Spleen (tissue), 11 donors: ENCODE results near the gene GNG7. TPM values are rescaled to one million over a fixed set of nuclear protein-coding genes. Genes with fewer than 3 reads are reported as not detected.
"Not testable (repeated sequence)": the region's sequence is repeated elsewhere in the genome, so short reads cannot be mapped to it uniquely, and the experiment has no call there.

ENCODE experiments used
- DNase-seq: peaks from one replicate; pipeline ENCODE4 v3.0.0-alpha.2; 2020
- H3K27ac ChIP-seq, 8 donors: fragments of 200-600 bp; sonication (generic) in 7 of 8; 1 replicate in 4 of 8; 2 replicates in 4 of 8; pipeline versions ENCODE4 v1.5.0 to v1.8.0; 2016 to 2021; ENCODE audit warnings: inconsistent platforms in 4 of 8, mild to moderate bottlenecking in 4 of 8, moderate library complexity in 1 of 8
- H3K27me3 ChIP-seq, 7 donors: fragments of 200-600 bp; sonication (generic) in 6 of 7; replicated peaks in 1 of 7; 1 replicate in 4 of 7; 2 replicates in 3 of 7; pipeline versions ENCODE4 v1.5.0 to v1.8.0; 2016 to 2021; ENCODE audit warnings: inconsistent platforms in 3 of 7, mild to moderate bottlenecking in 1 of 7
- H3K36me3 ChIP-seq, 6 donors: fragments of 200-600 bp; sonication (generic) in 5 of 6; 1 replicate in 4 of 6; 2 replicates in 2 of 6; pipeline versions ENCODE4 v1.5.0 to v1.8.0; 2016 to 2021; ENCODE audit warnings: inconsistent platforms in 2 of 6
- H3K4me1 ChIP-seq, 6 donors: fragments of 200-600 bp; sonication (generic) in 5 of 6; 1 replicate in 3 of 6; 2 replicates in 3 of 6; pipeline versions ENCODE4 v1.5.0 to v1.8.0; 2016 to 2021; ENCODE audit warnings: inconsistent platforms in 3 of 6
- H3K4me3 ChIP-seq, 8 donors: fragments of 200-600 bp; sonication (generic) in 7 of 8; 1 replicate in 4 of 8; 2 replicates in 4 of 8; pipeline versions ENCODE4 v1.5.0 to v1.8.0; 2016 to 2021; ENCODE audit warnings: inconsistent platforms in 4 of 8, mild to moderate bottlenecking in 4 of 8, moderate library complexity in 2 of 8
- H3K9me3 ChIP-seq, 8 donors: fragments of 200-600 bp; sonication (generic) in 7 of 8; 1 replicate in 4 of 8; 2 replicates in 4 of 8; pipeline versions ENCODE4 v1.5.0 to v1.8.0; 2016 to 2021; ENCODE audit warnings: inconsistent platforms in 4 of 8
- POLR2A ChIP-seq, 3 donors: fragments of 450-650 bp; IDR thresholded peaks; one replicate each; pipeline ENCODE4 v1.5.1; 2017; ENCODE audit warnings: antibody characterized with exemption in 3 of 3, mild to moderate bottlenecking in 1 of 3
- POLR2AphosphoS5 ChIP-seq, 3 donors: sonication (generic); formaldehyde crosslinking; IDR thresholded peaks; one replicate each; pipeline ENCODE4 v1.5.1; 2017; ENCODE audit warnings: antibody characterized with exemption in 3 of 3
- WGBS, 5 donors: extraction: QIAGEN DNeasy Blood & Tissue Kit in 3 of 5; methylation state at CpG; one replicate each; pipeline versions ENCODE4 v1.1.5 to v1.1.7; 2013 to 2018; 5-methylcytosine and 5-hydroxymethylcytosine counted together
- intact Hi-C: fragments of 100-400 bp; cut with DNase I; formaldehyde crosslinking; loops from one replicate; pipeline ENCODE4 v1.15.0; 2023; ENCODE audit warnings: low total_unique reads
- polyA plus RNA-seq, 3 donors: library from polyadenylated mRNA; stranded (reverse); fragments of 200-250 nt; gene quantifications; one replicate each; pipeline ENCODE4 v1.2.1, GENCODE V29; 2013
- total RNA-seq, 7 donors: library from RNA; depleted of rRNA in 3 of 7; stranded (reverse); fragments of >200 nt in 3 of 7; fragmentation: NEBNext Ultra II Directional in 4 of 7; extraction: Animal tissue kit (Norgen Biotek cat#: 25700) in 4 of 7; gene quantifications; one replicate each; pipeline versions ENCODE4 v1.1.0 to v1.2.1, GENCODE V29; 2016 to 2021
- TF ChIP-seq, protein P1 (sequence below), 11 experiments: fragments of 200-600 bp in 7 of 11; fragments of 450-650 bp in 4 of 11; sonication (generic) in 4 of 11; IDR thresholded peaks in 8 of 11; conservative IDR thresholded peaks in 3 of 11; 1 replicate in 7 of 11; 2 replicates in 4 of 11; pipeline versions ENCODE4 v1.4.0 to v1.8.0; 2016 to 2021; ENCODE audit warnings: antibody characterized with exemption in 11 of 11, inconsistent platforms in 4 of 11, mild to moderate bottlenecking in 1 of 11
- donor health status: healthy with polysubstance abuse.
- donor health status: DM: no; HTN: no; CAD: no; lungs with moderate emphysema.
- donor health status: DM: no; HTN: no; CAD: no.
- donor health status: Bipolar disorder and iron deficiency.
- donor health status: healthy.
- donor health status: DM: no; HTN: no; CAD: no.
- donor health status: DM: yes; HTN: yes; CAD: no.

Gene GNG7
- total and polyA plus RNA-seq, 10 donors: 17.2 to 34.6 (median 18.9) TPM

DNA sequence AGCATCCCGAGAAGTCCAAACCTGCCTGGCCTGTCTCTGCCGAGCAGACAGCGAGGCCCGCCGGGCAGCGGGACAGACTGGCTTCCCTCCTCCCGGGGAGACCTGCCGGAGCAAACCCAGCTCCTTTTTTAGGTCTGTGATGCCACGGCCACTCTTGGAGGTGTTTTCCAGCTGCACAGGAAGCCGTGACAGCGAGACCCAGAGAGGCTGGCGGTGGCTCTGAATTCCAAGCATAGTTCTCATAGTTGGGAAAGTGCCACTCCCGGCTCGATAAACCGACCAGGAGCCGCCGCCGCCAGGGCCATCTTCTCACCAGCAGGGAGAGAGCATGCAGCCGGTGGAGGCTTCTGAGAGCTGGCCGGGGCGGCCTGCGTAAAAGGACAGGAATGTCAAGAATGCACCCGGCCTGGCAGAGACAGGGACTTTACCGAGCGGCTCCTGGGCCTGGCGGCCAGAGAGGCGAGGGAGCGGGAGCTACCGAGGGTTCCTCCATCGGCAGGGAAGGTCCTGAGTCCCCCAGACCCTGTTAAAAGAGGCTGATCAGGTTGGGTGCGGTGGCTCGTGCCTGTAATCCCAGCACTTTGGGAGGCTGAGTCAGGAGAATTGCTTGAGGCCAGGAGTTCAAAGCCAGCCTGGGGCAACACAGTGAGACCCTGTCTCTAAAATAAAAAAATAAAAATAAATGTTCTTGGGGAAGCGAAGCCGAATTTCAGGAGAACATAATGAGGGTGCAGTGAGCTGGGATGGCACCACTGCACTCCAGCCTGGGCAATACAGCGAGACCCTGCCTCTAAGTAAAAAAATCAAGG, 161.6 kb downstream of the GNG7 start:
- no peaks in the 10 kb centered on the region for H3K27me3 ChIP-seq
- peak; percentile 80 for DNase-seq
- peaks cover 35 to 65% (median 50%) of the 10 kb centered on the region in 6 donors for H3K4me1 ChIP-seq
- no peaks in the 10 kb centered on the region for H3K9me3 ChIP-seq
- 67 to 87% (median 71%) methylated on average over 29 to 35 of the region's 35 CpGs for WGBS, 5 donors
- intact Hi-C loops: no loop called here
- H3K4me3 ChIP-seq: no peak overlapping the region
- TF ChIP-seq, protein P1, sequence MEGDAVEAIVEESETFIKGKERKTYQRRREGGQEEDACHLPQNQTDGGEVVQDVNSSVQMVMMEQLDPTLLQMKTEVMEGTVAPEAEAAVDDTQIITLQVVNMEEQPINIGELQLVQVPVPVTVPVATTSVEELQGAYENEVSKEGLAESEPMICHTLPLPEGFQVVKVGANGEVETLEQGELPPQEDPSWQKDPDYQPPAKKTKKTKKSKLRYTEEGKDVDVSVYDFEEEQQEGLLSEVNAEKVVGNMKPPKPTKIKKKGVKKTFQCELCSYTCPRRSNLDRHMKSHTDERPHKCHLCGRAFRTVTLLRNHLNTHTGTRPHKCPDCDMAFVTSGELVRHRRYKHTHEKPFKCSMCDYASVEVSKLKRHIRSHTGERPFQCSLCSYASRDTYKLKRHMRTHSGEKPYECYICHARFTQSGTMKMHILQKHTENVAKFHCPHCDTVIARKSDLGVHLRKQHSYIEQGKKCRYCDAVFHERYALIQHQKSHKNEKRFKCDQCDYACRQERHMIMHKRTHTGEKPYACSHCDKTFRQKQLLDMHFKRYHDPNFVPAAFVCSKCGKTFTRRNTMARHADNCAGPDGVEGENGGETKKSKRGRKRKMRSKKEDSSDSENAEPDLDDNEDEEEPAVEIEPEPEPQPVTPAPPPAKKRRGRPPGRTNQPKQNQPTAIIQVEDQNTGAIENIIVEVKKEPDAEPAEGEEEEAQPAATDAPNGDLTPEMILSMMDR (IDR thresholded peaks at IDR 0.05 in 8 of 11, conservative IDR thresholded peaks at IDR 0.05 in 3 of 11): peak in 3 of 11 experiments; percentile 22 to 38 (median 22)
- TF ChIP-seq POLR2AphosphoS5 (IDR thresholded peaks at IDR 0.05): peak; percentile 64 to 80 (median 71)
- no peak for TF ChIP-seq POLR2A (IDR thresholded peaks at IDR 0.05)
- H3K27ac ChIP-seq: peak overlapping the region; percentile 19 to 84 (median 78)
- no peaks in the 10 kb centered on the region for H3K36me3 ChIP-seq

GRCh38 chr19:2540251-2540645, 162.2 kb downstream of the GNG7 start:
- Histone ChIP-seq H3K9me3 (no peaks in the 10 kb centered on the region), H3K36me3 (no peaks in the 10 kb centered on the region), H3K4me3 (no peak overlapping the region), H3K27me3 (no peaks in the 10 kb centered on the region), H3K4me1 (peaks cover 32 to 59% (median 45%) of the 10 kb centered on the region in 6 donors), H3K27ac (peak overlapping the region in 7 of 8 donors; percentile 61 to 84 (median 79))
- 84 to 99% (median 91%) methylated on average over 6 to 12 of the region's 12 CpGs for WGBS, 5 donors
- TF ChIP-seq, protein P1 (IDR thresholded peaks at IDR 0.05 in 8 of 11, conservative IDR thresholded peaks at IDR 0.05 in 3 of 11): no peak
- TF ChIP-seq POLR2A (IDR thresholded peaks at IDR 0.05) (no peak), POLR2AphosphoS5 (IDR thresholded peaks at IDR 0.05) (no peak)
- peak; percentile 62 for DNase-seq
- intact Hi-C loops: no loop called here

GRCh38 chr19:2538096-2538757, 164.3 kb downstream of the GNG7 start:
- no peaks in the 10 kb centered on the region for H3K27me3 ChIP-seq
- H3K4me1 ChIP-seq: peaks cover 15 to 52% (median 34%) of the 10 kb centered on the region in 6 donors
- H3K36me3 ChIP-seq: no peaks in the 10 kb centered on the region
- no peak for DNase-seq
- no peak overlapping the region for H3K27ac ChIP-seq
- H3K9me3 ChIP-seq: peaks cover 0 to 7% (median 0%) of the 10 kb centered on the region in 8 donors
- no peak overlapping the region for H3K4me3 ChIP-seq
- intact Hi-C loops: loop anchor here (10.0 kb wide), 1 partner anchor 47 kb away; no protein-coding TSS in a partner anchor
- 79 to 97% (median 94%) methylated on average over 9 to 10 of the region's 10 CpGs for WGBS, 5 donors
- no peak for TF ChIP-seq POLR2A (IDR thresholded peaks at IDR 0.05)
- TF ChIP-seq, protein P1 (IDR thresholded peaks at IDR 0.05 in 8 of 11, conservative IDR thresholded peaks at IDR 0.05 in 3 of 11): no peak
- no peak for TF ChIP-seq POLR2AphosphoS5 (IDR thresholded peaks at IDR 0.05)

DNA sequence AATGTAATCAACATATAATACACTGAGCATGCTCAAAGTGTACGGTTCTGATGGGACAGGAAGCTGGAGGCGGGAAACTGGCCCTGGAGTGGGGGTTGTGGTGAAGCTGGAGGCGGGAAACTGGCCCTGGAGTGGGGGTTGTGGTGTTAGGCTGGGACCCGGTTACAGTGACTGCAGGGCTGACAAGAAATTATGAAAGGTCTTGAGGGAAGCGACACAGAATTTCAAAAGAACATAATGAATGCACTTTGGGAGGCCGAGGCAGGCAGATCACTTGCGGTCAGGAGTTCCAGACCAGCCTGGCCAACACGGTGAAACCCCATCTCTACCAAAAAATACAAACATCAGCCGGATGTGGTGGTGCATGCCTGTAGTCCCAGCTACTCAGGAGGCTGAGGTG, 164.9 kb downstream of the GNG7 start:
- intact Hi-C loops: loop anchor here (10.0 kb wide), 1 partner anchor 47 kb away; no protein-coding TSS in a partner anchor
- WGBS, 5 donors: 40 to 63% (median 58%) methylated on average over 9 of the region's 9 CpGs
- not testable (repeated sequence) for DNase-seq, H3K27ac ChIP-seq, H3K36me3 ChIP-seq, H3K4me3 ChIP-seq, H3K27me3 ChIP-seq, H3K9me3 ChIP-seq
- peaks cover 8 to 49% (median 28%) of the 10 kb centered on the region in 6 donors for H3K4me1 ChIP-seq
